NCI-H187 (cell line): ENCODE results near the gene MYL12B.

Source experiments
- DNase-seq, 2 experiments: peaks; one replicate each; lab custom pipeline; 2025; lab: John Stamatoyannopoulos, UW

The MYL12B gene

DNA sequence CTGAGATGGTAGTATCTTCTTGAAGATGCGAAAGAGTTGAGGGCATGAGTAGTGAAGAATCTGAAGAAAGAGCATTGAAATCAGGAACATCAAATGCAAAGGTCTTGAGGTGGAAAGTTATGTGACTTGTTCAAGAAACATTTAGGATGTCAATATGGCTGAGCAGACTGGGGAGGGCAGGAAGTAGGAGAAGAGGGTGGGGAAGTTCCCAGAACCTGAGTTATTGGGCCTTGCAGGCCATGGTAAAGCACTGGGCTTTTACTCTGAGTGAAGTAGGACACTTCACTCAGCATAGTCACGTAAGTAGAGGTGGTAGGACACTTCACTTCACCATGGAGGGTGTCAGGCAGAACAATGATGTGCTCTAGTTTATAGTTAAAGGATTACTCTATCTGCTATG, 26.1 kb upstream of the MYL12B start:
- DNase-seq: no peak

- no peak for DNase-seq
These were observed 25.5 kb upstream of the MYL12B start for GRCh38 chr18:3236470-3236869.

GRCh38 chr18:3238742-3239141, 23.2 kb upstream of the MYL12B start:
- DNase-seq: no peak

GRCh38 chr18:3245185-3245564, 16.8 kb upstream of the MYL12B start:
- DNase-seq: no peak

GRCh38 chr18:3245853-3246634, 15.9 kb upstream of the MYL12B start:
- DNase-seq: peak; percentile 3 to 22

DNA sequence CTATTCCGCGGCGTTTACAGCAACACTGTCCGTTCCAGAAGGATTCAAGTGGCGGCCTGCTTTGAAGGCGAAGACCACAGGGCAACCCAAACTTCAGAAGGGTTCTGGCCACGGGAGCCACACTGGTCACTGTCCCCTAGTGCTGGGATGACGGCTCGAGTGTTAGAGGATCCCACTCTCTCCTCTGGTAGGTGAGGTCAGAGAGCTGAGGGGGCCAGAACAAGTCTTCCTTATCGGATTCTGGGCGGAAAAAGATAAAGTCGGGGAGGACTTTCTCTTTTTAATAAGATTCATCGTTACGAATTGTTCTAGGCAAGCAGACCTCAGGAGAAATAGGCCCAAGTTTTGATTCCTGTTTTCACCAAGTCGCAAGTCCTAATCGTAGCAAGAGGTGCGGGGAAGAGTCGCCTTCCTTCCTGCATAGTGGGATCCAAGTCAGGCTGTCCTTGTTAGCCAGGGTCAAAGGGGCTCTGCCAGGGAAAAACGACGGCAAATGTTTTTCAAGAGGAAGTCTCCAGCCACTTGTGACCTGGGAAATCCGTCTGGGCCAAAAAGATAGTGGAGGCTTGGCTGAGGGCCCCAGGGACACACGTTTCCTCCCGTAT, 15.2 kb upstream of the MYL12B start:
- DNase-seq: no peak

DNA sequence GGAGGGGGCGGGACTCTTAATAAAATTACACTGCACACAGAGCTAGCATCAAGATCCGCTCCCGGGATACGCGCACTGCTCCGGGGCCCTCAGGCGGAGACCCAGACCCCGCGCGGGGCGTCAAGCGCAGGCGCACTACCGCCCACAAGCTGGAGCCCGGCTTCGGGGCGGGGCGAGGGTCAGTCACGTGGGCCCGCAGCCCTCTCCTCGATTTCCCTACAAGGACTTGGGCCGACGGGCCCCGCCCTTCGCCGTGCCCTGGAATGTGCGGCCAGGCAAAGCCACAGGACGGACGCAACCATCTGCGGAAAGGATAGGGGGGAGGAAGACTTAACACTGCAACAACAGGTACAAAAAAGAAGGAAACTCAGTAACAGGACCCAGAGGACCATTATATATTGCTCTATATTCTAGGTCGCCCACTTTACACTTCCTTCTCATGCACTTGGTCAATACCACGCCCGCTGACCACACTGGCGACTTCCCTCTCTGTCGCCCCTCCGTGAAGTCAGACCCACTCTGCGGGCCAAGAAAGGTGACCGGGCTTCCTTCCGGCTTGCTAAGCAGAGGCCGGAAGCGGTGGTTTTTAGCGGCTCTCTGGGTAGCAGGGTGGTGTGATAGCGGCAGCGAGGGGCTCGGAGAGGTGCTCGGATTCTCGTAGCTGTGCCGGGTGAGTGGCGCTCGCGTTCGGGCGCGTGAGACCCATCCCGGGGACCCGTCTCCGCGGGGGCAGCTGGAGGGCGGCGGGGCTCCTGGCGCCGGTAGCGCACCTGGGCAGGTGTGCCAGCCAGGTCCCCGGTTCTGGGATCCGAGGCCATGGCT, 14.5 kb upstream of the MYL12B start, which contains the start of gene MYL12A:
TSS of gene MYL12A (plus strand) at position 562 of the 822 bp plus-strand sequence. CDS start 5,447 bp downstream, outside the sequence.
- DNase-seq: peak; percentile 91 to 93

DNA sequence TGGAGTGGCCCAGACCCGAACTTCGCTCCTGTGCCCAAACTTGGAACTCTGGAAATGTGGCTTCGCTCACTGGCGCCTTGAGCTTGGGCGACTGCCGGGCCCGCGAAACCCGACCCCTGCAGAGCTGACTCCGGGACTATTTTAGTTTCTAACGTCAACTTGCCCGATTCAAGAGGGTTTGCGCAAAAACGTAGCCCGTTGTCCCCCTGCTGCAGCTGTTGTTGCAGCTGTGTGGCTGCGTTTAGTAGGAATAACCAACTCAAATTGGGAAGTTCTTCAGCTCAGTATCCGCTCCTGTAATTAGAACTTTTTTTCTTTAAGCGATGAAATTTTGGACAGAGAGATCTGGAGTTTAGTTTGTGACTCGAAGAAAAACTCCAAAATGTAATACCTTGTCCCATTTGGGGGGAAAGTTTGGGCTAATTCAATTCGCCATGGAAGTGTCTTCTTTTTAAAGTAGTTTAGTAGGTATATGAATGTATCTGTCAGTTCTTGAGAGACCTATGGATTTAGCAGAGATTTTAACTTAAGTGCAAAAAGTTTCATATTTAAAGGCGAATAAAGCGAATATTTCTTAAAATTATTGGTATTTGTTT, 13.8 kb upstream of the MYL12B start:
- DNase-seq: no peak

DNA sequence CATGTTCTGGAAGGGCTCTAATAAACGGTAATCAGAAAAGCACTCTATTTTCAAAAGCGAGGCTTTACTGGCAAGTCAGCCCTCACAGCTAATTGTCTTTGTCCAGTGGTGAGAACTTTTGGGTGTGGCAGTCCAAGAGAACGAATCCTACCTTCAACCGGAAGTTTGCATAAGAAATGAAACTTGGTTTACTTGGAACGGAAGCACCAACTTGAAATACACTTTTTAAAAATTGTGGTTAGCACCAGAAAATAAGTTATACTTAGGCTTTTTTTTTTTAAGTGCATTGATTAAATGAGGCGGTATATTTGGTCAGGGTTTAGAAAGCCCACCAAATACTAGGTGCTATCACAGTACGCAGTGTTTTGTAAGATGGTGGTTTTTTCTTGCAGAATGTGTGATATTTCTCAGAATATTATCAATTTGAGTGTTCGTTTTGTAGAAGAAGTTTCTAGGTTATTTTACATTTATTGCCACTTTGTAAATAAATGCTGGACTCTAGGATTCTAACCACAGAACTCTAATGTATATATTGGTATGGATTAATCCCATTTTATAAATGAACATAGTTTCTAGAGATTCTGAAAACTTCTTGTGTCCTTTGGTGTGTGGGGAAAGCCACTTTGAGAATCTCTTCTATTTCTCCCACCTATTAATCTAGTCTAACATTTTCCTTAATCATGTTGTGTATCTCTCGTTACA, 13.1 kb upstream of the MYL12B start:
- no peak for DNase-seq

DNA sequence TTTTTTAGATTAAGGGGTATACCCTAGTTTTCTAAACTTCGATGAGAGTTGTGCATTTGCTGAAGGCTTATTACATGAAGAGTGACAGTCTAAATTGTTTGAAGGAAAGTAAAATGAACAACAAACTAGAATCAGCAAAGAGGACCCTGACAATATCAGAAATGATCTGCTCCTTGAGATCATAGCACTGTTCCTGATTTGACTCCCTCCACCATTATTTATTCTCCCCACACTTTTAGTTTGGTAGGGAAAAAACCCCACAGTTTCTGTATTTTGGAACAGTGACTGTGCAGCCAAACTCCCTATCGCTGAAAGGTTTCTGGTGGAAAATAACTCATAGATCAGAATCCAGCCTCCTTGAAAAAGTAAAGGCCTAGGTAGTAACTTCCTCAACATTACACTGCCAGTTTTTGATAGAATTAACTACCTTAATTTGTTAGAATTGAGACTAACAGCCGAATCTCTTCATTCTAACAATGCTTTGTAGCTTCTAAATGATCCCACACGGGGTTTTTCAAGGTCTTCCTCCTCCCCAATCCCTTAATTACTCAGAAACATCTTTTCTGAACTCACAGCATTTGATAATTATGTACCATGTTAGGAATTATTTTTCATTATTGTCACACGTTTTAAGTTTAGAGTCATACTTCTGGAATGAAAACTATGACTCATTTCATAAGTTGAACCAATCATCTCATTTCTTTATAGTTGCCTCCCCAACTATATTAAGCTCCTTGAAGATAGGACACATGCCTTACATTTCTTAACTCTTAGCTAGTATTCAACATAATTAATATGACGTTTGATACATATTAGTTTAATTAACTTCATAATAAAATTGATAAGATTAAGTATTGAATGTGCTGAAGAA, 11.5 kb upstream of the MYL12B start:
- DNase-seq: no peak

DNA sequence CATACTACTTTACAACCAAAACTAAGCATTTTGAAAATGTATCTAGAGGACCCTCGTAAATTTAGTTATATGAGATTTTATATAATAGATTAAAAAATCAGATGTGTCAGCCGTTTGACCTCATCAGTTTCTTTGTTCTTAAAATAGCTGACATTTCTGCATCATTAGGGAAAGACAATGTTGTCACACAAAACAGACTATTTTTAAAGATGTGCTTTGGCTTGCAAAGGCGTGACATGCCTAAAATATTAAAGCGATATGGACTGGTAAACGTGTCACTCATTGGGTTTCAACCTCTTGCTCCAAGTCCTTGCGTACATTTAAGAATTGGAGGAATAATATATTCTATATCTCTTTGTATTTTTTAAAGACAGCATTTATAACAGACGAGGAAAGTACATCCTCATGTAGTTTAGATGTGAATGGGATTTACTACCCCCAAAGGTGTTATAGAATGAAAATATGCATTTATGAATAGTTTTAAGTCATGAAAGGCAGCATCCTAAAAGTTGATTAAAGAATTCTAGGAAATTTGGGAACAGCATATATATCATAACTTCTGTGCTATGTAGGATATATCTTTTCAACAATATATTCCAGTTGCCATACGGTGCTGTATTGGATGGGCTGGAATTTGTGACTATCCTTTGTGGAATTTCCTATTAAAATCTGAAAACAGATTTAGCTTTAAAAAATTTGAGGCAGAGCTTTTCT, 10.5 kb upstream of the MYL12B start:
- DNase-seq: no peak

DNA sequence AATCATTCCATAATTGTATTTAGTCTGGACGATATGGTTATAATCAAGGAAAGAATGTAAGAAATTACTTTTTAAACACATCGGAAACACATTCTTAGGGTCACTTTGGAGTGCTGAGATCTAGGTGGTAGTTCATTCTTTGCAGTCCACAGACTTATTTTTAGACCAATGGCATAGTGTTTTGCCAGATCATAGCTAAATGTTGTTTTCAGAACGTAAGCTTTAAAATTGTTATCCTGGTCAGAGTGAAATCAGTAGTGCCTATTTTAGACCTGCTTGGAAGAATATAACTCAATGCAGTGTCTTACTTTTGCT, 10.0 kb upstream of the MYL12B start:
- DNase-seq: no peak

DNA sequence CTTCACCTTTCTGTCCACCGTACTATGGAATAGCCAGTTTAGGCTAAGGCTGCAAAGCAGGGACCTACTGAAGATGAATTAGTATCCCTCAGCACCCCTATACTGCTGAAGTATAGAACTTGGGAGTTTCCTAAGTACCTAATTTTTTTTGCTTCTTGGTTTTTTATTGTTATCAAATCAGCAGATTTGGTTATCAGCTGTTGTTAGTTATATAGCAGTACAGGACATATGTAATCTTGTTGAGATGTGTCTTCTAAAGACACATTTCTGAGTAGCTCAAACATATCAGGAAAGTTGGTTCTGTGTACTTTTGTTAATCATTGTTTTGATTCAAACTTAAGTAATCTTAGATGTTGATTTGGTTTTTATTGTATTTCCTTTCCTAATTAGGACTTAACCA, 9.1 kb upstream of the MYL12B start:
- DNase-seq: no peak

DNA sequence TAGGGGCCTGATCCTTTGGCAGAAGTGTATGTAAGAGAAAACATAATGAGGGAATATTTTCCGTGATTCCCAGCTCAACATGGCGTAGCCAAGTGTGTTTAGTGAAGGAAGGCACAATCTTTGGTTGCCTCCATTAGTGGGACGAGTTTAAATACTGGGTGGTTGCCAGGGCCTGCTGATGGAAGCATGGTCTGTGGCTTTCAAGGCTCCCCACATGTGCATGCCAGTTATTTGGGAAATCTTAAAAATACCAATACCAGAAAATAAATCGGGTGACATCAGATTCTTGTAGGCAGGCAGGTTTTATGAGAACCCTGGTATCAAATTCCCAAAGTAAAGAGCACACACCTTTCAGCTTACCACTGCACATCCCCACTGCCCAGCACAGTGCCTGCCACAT, 7.2 kb upstream of the MYL12B start:
- DNase-seq: no peak

- DNase-seq: no peak
These were observed 6.2 kb upstream of the MYL12B start for GRCh38 chr18:3255611-3256165.

- no peak for DNase-seq
These were observed 5.0 kb upstream of the MYL12B start for GRCh38 chr18:3256693-3257626.

- DNase-seq: no peak
These were observed 4.3 kb upstream of the MYL12B start for GRCh38 chr18:3257627-3258120.

GRCh38 chr18:3260995-3261372, 949 bp upstream of the MYL12B start:
- no peak for DNase-seq
